GM21825 (cell line): ENCODE data around the gene LTBP1.
A peak's percentile ranks its signal among the peaks of the same experiment; 100 is the strongest.

Source experiments
- ATAC-seq: cut with Tn5 transposase; IDR thresholded peaks from one replicate; pipeline ENCODE4 v1.9.1; 2021; ENCODE audit warnings: mild to moderate bottlenecking, moderate library complexity; ENCODE audit not compliant: unreplicated experiment

The LTBP1 gene

GRCh38 chr2:33180915-33181314 lies 234.2 kb downstream of the LTBP1 start:
- ATAC-seq = no peak

GRCh38 chr2:33181466-33181865 lies 234.7 kb downstream of the LTBP1 start:
- ATAC-seq = no peak

- no peak for ATAC-seq
Measured at GRCh38 chr2:33184041-33184440, 237.3 kb downstream of the LTBP1 start.

- no peak for ATAC-seq
Measured at GRCh38 chr2:33186937-33187336, 240.2 kb downstream of the LTBP1 start.

GRCh38 chr2:33188799-33189198 lies 242.0 kb downstream of the LTBP1 start:
- ATAC-seq = no peak

GRCh38 chr2:33190393-33190937 lies 243.7 kb downstream of the LTBP1 start:
- ATAC-seq = no peak

- ATAC-seq = no peak
Measured at GRCh38 chr2:33195891-33196290, 249.1 kb downstream of the LTBP1 start.

GRCh38 chr2:33196700-33197099 lies 249.9 kb downstream of the LTBP1 start:
- no peak for ATAC-seq

- ATAC-seq = no peak
Measured at GRCh38 chr2:33197198-33197938, 250.6 kb downstream of the LTBP1 start.

DNA sequence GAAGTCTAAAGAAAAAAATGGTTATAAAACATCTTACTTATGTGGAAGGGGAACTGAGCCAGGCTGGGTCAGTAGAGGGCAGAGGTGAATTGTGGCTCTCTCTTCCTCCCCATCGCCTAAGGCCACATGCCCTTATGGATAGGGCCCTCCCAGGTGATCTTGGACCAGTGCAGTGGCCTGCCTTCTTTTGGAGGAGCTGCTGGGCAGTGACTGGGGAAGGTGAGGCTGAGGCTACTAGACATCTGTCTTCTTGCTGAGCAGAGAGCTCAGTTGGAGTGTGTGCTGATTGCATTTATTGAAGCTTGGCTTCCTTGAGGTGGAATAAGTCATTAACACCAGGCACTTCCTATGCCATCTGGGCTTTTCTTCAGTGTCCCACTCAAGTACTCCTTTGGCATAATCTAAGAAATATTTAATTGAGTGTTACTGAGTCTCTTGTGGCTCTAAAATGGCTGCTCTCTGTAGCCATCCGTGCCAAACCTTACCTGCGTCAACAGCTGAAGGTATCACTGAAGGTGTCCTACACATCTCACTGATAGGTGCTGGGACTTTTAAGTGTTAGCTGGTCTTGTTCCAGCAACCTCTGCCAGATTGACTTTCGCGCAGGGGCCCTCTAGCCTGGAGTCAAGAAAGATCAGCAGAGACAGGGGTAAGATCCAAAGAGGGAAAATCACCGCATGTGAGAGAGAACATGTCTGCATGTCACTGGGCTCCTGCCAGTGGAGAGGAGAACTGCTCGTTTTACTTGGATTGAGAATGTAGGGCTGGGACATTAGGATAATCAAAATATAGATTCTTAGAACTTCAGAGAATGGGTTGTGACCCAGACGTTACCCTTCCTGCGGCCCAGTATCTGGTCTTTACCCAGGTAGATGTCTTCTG lies 256.1 kb downstream of the LTBP1 start:
- ATAC-seq = no peak

- ATAC-seq = peak; percentile 55
Measured at GRCh38 chr2:33204945-33205344, 258.2 kb downstream of the LTBP1 start.

DNA sequence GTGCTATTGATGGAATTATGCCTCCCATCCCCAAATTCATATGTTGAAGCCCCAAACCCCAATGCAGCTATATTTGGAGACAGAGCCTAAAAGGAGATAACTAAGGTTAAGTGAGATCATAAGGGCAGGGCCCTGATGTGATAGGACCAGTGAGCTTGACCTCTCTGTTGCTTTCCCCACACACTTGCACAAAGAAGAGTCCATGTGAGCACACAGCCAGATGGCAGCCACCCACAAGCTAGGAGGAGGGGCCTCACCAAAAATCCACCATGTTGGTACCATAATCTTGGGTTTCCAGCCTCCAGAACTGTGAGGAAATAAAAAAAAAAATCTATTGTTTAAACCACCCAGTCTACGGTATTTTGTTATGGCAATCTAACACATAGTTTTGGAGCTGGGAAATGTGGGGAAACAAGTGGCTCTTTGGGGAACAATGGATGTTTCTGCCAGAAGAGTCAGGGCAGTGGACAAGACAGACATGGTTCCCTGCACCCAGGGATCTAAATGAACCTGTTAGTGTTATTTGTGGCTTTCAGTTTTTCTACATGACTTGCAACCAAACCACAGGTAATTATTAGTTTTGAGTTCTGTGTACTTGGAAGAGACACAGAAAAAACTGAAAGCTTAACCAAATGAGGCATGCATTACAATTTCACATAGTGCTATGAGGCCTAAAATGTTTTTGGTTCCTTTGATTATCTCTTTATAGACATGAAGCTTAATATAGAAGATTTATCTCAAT lies 259.1 kb downstream of the LTBP1 start:
- ATAC-seq = peak; percentile 97

DNA sequence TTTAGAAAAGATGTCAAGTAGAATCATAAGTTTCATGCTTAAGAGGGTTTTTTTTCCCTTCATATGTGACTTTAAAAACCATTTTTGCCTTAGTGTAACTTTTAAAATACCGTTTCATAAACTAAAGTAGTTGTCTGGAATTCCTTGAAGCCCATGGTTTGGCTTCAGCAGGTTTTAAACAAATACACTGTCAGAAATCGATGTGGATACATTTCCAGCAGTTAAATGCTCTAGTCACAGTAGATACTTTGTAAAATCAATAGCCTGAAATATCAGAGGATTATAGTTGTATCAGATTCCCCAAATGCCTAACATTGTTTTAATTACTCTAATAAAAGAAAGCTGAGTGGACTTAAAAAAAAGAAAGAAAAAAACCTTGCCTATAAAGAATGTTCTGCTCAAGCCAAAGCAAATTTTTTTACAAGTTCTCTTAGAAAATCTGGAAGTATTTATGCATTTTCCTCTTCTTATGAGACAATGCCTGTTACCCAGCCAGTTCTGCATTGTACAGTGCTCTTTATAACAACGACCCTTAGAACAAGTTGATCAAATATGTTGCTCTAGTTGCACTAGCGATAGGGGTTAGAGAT lies 260.5 kb downstream of the LTBP1 start:
- no peak for ATAC-seq

GRCh38 chr2:33208400-33208799 lies 261.6 kb downstream of the LTBP1 start:
- no peak for ATAC-seq

DNA sequence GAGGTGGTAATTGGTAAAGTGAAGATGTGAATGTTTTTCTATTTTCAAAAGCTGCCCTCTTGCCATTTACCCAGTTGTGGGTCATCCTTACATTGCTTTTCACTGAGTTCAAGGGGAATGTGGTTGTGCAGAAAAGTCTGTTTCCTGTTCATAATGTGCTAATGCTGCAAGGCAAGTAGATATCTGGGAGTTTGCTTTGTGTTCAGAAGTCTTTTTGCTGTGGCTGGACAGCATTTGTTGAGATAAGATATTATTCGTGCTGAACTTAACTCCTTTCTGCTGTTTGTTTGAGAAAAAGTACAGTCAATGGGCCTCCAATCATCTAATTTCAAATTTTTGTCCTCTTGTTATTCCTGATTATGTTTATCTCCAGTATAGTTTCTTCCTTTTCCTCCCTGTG lies 263.2 kb downstream of the LTBP1 start:
- ATAC-seq = no peak

DNA sequence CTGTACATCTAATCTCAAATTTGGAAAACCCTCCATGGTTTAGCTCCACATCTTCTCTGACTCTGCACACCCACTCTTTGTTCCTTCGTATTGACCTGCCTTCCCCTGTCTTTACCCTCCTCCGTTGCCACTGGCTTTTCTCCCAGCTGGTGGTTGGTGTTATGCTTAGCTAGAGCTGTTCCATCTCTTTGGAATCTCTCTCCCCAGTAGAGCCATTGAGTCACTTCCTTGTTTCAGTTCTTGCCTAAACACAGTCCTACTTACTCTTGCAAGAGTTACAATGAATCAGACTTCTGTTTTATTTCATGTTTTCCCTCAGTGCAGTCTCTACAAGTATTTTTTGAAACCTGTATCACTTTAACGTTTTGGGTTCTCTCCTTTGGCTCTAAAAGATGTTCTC lies 263.9 kb downstream of the LTBP1 start:
- no peak for ATAC-seq

DNA sequence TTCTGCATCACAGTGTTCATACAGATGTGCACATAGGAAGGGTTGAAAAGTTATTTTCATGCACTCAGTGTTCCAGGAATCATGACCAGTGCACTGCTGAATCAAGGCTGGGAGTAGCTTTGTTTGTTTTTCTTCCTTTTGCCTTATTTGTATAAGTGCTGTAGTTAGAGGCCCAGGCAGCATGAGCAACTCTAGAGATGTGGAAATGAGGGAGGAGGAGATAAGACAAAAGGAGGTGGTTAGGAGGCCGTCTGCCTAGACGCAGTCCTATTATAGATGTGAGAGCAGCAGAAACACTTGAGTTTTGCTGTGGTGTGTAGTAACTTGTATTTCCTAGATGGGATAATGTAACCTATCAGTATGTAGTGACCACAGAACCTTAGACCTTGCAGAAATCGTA lies 265.4 kb downstream of the LTBP1 start:
- ATAC-seq = no peak

DNA sequence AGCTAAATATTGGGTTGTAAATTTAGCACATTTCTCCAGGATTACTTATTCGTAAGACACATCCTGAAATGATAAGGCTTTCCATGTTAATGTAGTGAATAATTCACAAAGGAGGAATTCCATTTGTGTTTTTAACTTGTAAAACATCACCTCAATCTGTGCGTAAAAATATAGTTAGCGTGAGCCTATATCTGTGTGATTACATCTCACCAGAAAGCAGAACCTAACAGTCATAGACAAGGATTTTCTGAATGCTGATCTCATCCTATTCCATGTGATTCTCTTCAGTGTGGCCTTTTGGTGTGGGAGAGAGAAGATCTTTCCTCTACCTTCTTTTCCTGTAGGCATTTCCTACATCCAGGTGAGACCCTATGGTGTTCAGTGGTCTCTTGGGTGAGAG lies 266.5 kb downstream of the LTBP1 start:
- ATAC-seq = no peak

DNA sequence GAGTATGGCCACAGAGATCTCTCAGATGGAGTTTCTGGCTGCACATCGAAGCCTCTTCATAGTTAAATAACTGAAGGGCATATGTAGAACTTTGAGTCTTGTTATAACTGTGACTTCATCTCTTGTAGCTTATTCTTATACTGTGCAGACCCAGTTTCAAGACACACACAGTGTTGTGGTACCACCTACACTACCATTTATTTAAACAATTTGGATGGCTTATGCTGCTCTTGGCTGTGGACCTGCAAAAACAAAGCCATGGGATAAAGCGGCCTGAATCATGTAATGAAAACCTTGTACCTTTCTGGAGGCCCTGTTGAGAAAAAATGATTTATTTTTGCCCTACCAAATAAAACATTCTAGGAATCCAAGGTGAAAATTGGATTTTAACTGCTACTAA lies 266.9 kb downstream of the LTBP1 start:
- no peak for ATAC-seq

GRCh38 chr2:33214436-33214835 lies 267.7 kb downstream of the LTBP1 start:
- ATAC-seq = no peak

DNA sequence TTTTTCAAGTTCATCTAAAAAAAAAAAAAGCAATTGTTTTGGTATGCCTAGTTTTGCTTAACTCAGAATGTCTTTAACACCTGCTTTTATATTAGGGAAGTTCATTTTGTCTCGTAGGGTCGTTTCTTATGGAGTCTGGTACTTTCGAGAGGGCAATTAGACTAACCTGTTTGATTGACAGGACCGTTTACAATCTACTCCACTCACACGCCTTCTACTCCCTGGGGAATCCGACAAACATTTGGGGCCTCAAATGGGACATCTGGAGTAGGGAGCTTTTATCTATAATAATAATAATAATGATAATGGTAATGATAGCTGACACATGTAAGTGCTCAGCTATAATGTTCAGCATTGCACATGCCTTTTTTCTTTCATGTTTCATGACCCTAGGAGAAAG lies 268.1 kb downstream of the LTBP1 start:
- no peak for ATAC-seq
